Measurements from ENCODE around the gene COL4A5.

Gene COL4A5

GRCh38 chrX:108558217-108558616 is 118.6 kb downstream of the COL4A5 start:
- Histone ChIP-seq H3K36me3 (ENCODE audit: control insufficient read depth, insufficient read depth, low read length) (no peaks in the 10 kb centered on the region), H3K4me1 (no peaks in the 10 kb centered on the region)
- no peak for TF ChIP-seq CTCF (IDR thresholded peaks at IDR 0.05)

GRCh38 chrX:108573136-108573535 is 133.5 kb downstream of the COL4A5 start:
- H3K4me3 ChIP-seq (ENCODE audit: low read depth, low read length), result no peak overlapping the region
- H3K79me2 ChIP-seq, result no peaks in the 10 kb centered on the region
- no peak for TF ChIP-seq CTCF (IDR thresholded peaks at IDR 0.05)
- no peaks in the 10 kb centered on the region for H3K36me3 ChIP-seq (ENCODE audit: control insufficient read depth, insufficient read depth, low read length)
- no peak overlapping the region for H3K4me2 ChIP-seq (ENCODE audit: low read length)
- no peak overlapping the region for H3K9ac ChIP-seq
- H3K9me3 ChIP-seq (ENCODE audit: control insufficient read depth, low read length), result no peaks in the 10 kb centered on the region
- no peak overlapping the region for H3K27ac ChIP-seq
- no peaks in the 10 kb centered on the region for H3K4me1 ChIP-seq
- H2AFZ ChIP-seq, result no peak overlapping the region
- no peaks in the 10 kb centered on the region for H3K27me3 ChIP-seq (ENCODE audit: control insufficient read depth, insufficient read depth, low read length)

More at GRCh38 chrX:108558217-108558616, 118.6 kb downstream of the COL4A5 start:
- H2AFZ ChIP-seq, result no peak overlapping the region
- H3K79me2 ChIP-seq, result no peaks in the 10 kb centered on the region
- H3K27ac ChIP-seq, result no peak overlapping the region
- no peak overlapping the region for H3K4me2 ChIP-seq (ENCODE audit: low read length)
- H3K9me3 ChIP-seq (ENCODE audit: control insufficient read depth, low read length), result no peaks in the 10 kb centered on the region
- no peak overlapping the region for H3K4me3 ChIP-seq (ENCODE audit: low read depth, low read length)
- no peaks in the 10 kb centered on the region for H3K27me3 ChIP-seq (ENCODE audit: control insufficient read depth, insufficient read depth, low read length)
- H3K9ac ChIP-seq, result no peak overlapping the region

GRCh38 chrX:108582151-108582550 is 142.5 kb downstream of the COL4A5 start:
- no peak for TF ChIP-seq CTCF (IDR thresholded peaks at IDR 0.05)
- Histone ChIP-seq H3K27ac (no peak overlapping the region), H3K79me2 (no peaks in the 10 kb centered on the region), H3K27me3 (ENCODE audit: control insufficient read depth, insufficient read depth, low read length) (no peaks in the 10 kb centered on the region), H3K9ac (no peak overlapping the region), H3K4me2 (ENCODE audit: low read length) (no peak overlapping the region), H3K4me3 (ENCODE audit: low read depth, low read length) (no peak overlapping the region), H3K4me1 (no peaks in the 10 kb centered on the region), H3K36me3 (ENCODE audit: control insufficient read depth, insufficient read depth, low read length) (no peaks in the 10 kb centered on the region), H3K9me3 (ENCODE audit: control insufficient read depth, low read length) (no peaks in the 10 kb centered on the region), H2AFZ (no peak overlapping the region)

- Histone ChIP-seq H3K4me2 (ENCODE audit: low read length) (no peak overlapping the region), H3K9me3 (ENCODE audit: control insufficient read depth, low read length) (no peaks in the 10 kb centered on the region), H3K4me3 (ENCODE audit: low read depth, low read length) (no peak overlapping the region), H2AFZ (no peak overlapping the region), H3K27me3 (ENCODE audit: control insufficient read depth, insufficient read depth, low read length) (no peaks in the 10 kb centered on the region), H3K4me1 (no peaks in the 10 kb centered on the region), H3K79me2 (no peaks in the 10 kb centered on the region), H3K9ac (no peak overlapping the region), H3K27ac (no peak overlapping the region), H3K36me3 (ENCODE audit: control insufficient read depth, insufficient read depth, low read length) (no peaks in the 10 kb centered on the region)
- TF ChIP-seq CTCF (IDR thresholded peaks at IDR 0.05), result no peak
Measured at GRCh38 chrX:108584617-108585211, 145.1 kb downstream of the COL4A5 start.

- Histone ChIP-seq H3K4me1 (no peaks in the 10 kb centered on the region), H3K4me2 (ENCODE audit: low read length) (no peak overlapping the region), H3K27me3 (ENCODE audit: control insufficient read depth, insufficient read depth, low read length) (no peaks in the 10 kb centered on the region), H3K36me3 (ENCODE audit: control insufficient read depth, insufficient read depth, low read length) (no peaks in the 10 kb centered on the region), H3K9me3 (ENCODE audit: control insufficient read depth, low read length) (no peaks in the 10 kb centered on the region), H3K79me2 (no peaks in the 10 kb centered on the region), H3K9ac (no peak overlapping the region), H3K4me3 (ENCODE audit: low read depth, low read length) (no peak overlapping the region), H2AFZ (no peak overlapping the region), H3K27ac (no peak overlapping the region)
- TF ChIP-seq CTCF (IDR thresholded peaks at IDR 0.05), result no peak
Measured at GRCh38 chrX:108590496-108590895, 150.9 kb downstream of the COL4A5 start.
